Right lobe of liver (tissue), 6 donors: ENCODE results near the gene DOCK1. TPM values are rescaled to one million over a fixed set of nuclear protein-coding genes. Genes with fewer than 3 reads are reported as not detected.

Experiments used
- ATAC-seq, 4 donors: fragments of 200-7000 bp; cut with Tn5 transposase; one replicate each; pipeline ENCODE4 v1.9.1; 2020; ENCODE audit warnings: mild to moderate bottlenecking in 4 of 4, moderate library complexity in 4 of 4
- DNase-seq, 3 donors: peaks; one replicate each; pipeline ENCODE4 v3.0.0-alpha.2; 2020
- H3K27ac ChIP-seq, 3 donors: fragments of 200-600 bp; one replicate each; pipeline ENCODE4 v1.8.0; 2022
- H3K27me3 ChIP-seq, 2 donors: fragments of 200-600 bp; one replicate each; pipeline ENCODE4 v1.8.0; 2022
- H3K36me3 ChIP-seq, 4 donors: fragments of 200-600 bp; sonication (generic) in 1 of 4; one replicate each; pipeline versions ENCODE4 v1.5.1 to v1.8.0; 2017 to 2022; ENCODE audit warnings: control low read depth in 1 of 4
- H3K4me1 ChIP-seq, 4 donors: fragments of 200-600 bp; sonication (generic) in 1 of 4; one replicate each; pipeline versions ENCODE4 v1.5.1 to v1.8.0; 2017 to 2022; ENCODE audit warnings: control low read depth in 1 of 4
- H3K4me3 ChIP-seq, 3 donors: fragments of 200-600 bp; one replicate each; pipeline ENCODE4 v1.8.0; 2022
- H3K9me3 ChIP-seq, 4 donors: fragments of 200-600 bp; sonication (generic) in 1 of 4; one replicate each; pipeline versions ENCODE4 v1.5.1 to v1.8.0; 2017 to 2022; ENCODE audit warnings: control low read depth in 1 of 4
- CTCF ChIP-seq, 4 donors: fragments of 200-600 bp in 3 of 4; fragments of 450-650 bp in 1 of 4; IDR thresholded peaks; one replicate each; pipeline versions ENCODE4 v1.5.1 to v1.8.0; 2016 to 2022; ENCODE audit warnings: antibody characterized with exemption in 4 of 4, mild to moderate bottlenecking in 2 of 4
- POLR2A ChIP-seq: fragments of 450-650 bp; IDR thresholded peaks from one replicate; pipeline ENCODE4 v1.6.1; 2017; ENCODE audit warnings: antibody characterized with exemption, mild to moderate bottlenecking
- WGBS: methylation state at CpG from one replicate; pipeline ENCODE4 v1.1.6; 2018; ENCODE audit warnings: low coverage, low lambda C conversion rate; ENCODE audit not compliant: insufficient coverage; ENCODE audit errors: missing lambda C conversion rate; 5-methylcytosine and 5-hydroxymethylcytosine counted together
- intact Hi-C, 2 donors: fragments of 100-400 bp; cut with DNase I; formaldehyde crosslinking; loops; one replicate each; pipeline versions ENCODE4 v1.11.2 to v1.14.1; 2022
- total RNA-seq, 6 experiments: library from RNA; depleted of rRNA in 2 of 6; stranded (reverse); fragments of >200 nt in 2 of 6; fragmentation: NEBNext Ultra II Directional in 3 of 6; extraction: Animal tissue kit (Norgen Biotek cat#: 25700) in 3 of 6; gene quantifications; one replicate each; pipeline versions ENCODE4 v1.1.0 to v1.2.4, GENCODE V29; 2016 to 2023
- donor health status: DM: no; HTN: yes; CAD: no.
- donor health status: DM: no; HTN: no; CAD: no.
- donor health status: DM: no; HTN: no; CAD: no.
- donor health status: DM: no; HTN: yes; CAD: no.
- donor health status: DM: no; HTN: yes; CAD: no.

DOCK1 gene
- total RNA-seq, 6 experiments from 2014 or later, result 13.8 to 17.8 (median 14.6) TPM

- Histone ChIP-seq H3K4me1 (no peaks in the 10 kb centered on the region), H3K27ac (no peak overlapping the region), H3K36me3 (no peaks in the 10 kb centered on the region), H3K9me3 (peaks cover 0 to 4% (median 0%) of the 10 kb centered on the region in 4 donors), H3K4me3 (no peak overlapping the region), H3K27me3 (no peaks in the 10 kb centered on the region)
- no peak for DNase-seq
- no peak for ATAC-seq
- no peak for TF ChIP-seq POLR2A
- TF ChIP-seq CTCF (IDR thresholded peaks at IDR 0.05), result no peak
- 60% methylated on average over 1 of the region's 4 CpGs for WGBS
- intact Hi-C loops, result no loop called here
Observed at GRCh38 chr10:126949161-126949503, 43.9 kb downstream of the DOCK1 start.

- intact Hi-C loops, result no loop called here
- H3K27me3 ChIP-seq, result no peaks in the 10 kb centered on the region
- no peaks in the 10 kb centered on the region for H3K4me1 ChIP-seq
- DNase-seq, result no peak
- no peaks in the 10 kb centered on the region for H3K36me3 ChIP-seq
- TF ChIP-seq CTCF (IDR thresholded peaks at IDR 0.05), result no peak
- no peak for TF ChIP-seq POLR2A
- peaks cover 0 to 4% (median 0%) of the 10 kb centered on the region in 4 donors for H3K9me3 ChIP-seq
- 96% methylated on average over 6 of the region's 8 CpGs for WGBS
- H3K27ac ChIP-seq, result no peak overlapping the region
- no peak overlapping the region for H3K4me3 ChIP-seq
- no peak for ATAC-seq
Observed at GRCh38 chr10:126950401-126951105, 45.3 kb downstream of the DOCK1 start.

- no peak overlapping the region for H3K27ac ChIP-seq
- ATAC-seq (no peak), DNase-seq (no peak)
- no peak overlapping the region for H3K4me3 ChIP-seq
- TF ChIP-seq CTCF (IDR thresholded peaks at IDR 0.05), result no peak
- no peak for TF ChIP-seq POLR2A
- H3K36me3 ChIP-seq, result no peaks in the 10 kb centered on the region
- no peaks in the 10 kb centered on the region for H3K27me3 ChIP-seq
- intact Hi-C loops, result no loop called here
- H3K4me1 ChIP-seq, result no peaks in the 10 kb centered on the region
- 81% methylated on average over 5 of the region's 5 CpGs for WGBS
- H3K9me3 ChIP-seq, result peaks cover 0 to 4% (median 0%) of the 10 kb centered on the region in 4 donors
Observed at GRCh38 chr10:126953886-126954285, 48.7 kb downstream of the DOCK1 start.

GRCh38 chr10:126955396-126955795, 50.2 kb downstream of the DOCK1 start:
- peaks cover 0 to 4% (median 0%) of the 10 kb centered on the region in 4 donors for H3K9me3 ChIP-seq
- H3K4me1 ChIP-seq, result no peaks in the 10 kb centered on the region
- H3K27me3 ChIP-seq, result no peaks in the 10 kb centered on the region
- H3K27ac ChIP-seq, result no peak overlapping the region
- ATAC-seq (peak; percentile 47 to 78 (median 78)), DNase-seq (peak in 1 of 3 donors; percentile 30)
- WGBS, result 100% methylated on average over 1 of the region's 8 CpGs
- no peak for TF ChIP-seq POLR2A
- no peak for TF ChIP-seq CTCF (IDR thresholded peaks at IDR 0.05)
- intact Hi-C loops, result no loop called here
- H3K36me3 ChIP-seq, result no peaks in the 10 kb centered on the region
- H3K4me3 ChIP-seq, result no peak overlapping the region
